HepG2 (cell line): ENCODE measurements around the gene ACSL3. TPM values are rescaled to one million over a fixed set of nuclear protein-coding genes. Genes with fewer than 3 reads are reported as not detected.

Experiments
- AGO1 ChIP-seq: fragments of 200-400 bp; formaldehyde crosslinking; IDR thresholded peaks from 2 replicates; pipeline ENCODE4 v1.6.1; 2017; ENCODE audit warnings: mild to moderate bottlenecking, low read depth, low read length, moderate library complexity; ENCODE audit not compliant: poor library complexity, severe bottlenecking
- ARNT ChIP-seq: fragments of 450-650 bp; IDR thresholded peaks from 2 replicates; pipeline ENCODE4 v1.6.1; 2017
- GFI1 ChIP-seq: sonication (generic); formaldehyde crosslinking; IDR thresholded peaks from 2 replicates; pipeline ENCODE4 v1.5.0; 2020; ENCODE audit warnings: missing genetic modification reagents, mild to moderate bottlenecking, borderline replicate concordance
- HCFC1 ChIP-seq: fragments of 150-350 bp; IDR thresholded peaks from 2 replicates; pipeline ENCODE4 v1.6.1; 2014; ENCODE audit warnings: low read depth, low read length
- HMG20A ChIP-seq: IDR thresholded peaks from 2 replicates; pipeline ENCODE4 v1.6.1; 2016; ENCODE audit warnings: borderline replicate concordance
- ISX ChIP-seq: sonication (generic); formaldehyde crosslinking; conservative IDR thresholded peaks from 2 replicates; pipeline ENCODE4 v1.5.0; 2020; ENCODE audit warnings: missing genetic modification reagents
- MAZ ChIP-seq, 2 experiments: sonication (generic) in 1 of 2; formaldehyde crosslinking in 1 of 2; IDR thresholded peaks; 2 replicates each; pipeline versions ENCODE4 v1.5.0 to v1.6.1; 2012 to 2020; ENCODE audit warnings: low read depth in 2 of 2, mild to moderate bottlenecking in 2 of 2, borderline replicate concordance in 1 of 2, improper control_type of control experiment in 1 of 2, low read length in 1 of 2, missing genetic modification reagents in 1 of 2, moderate library complexity in 1 of 2
- MIER3 ChIP-seq: IDR thresholded peaks from 2 replicates; pipeline ENCODE4 v1.6.1; 2016; ENCODE audit warnings: missing compliant biosample characterization, borderline replicate concordance
- PAF1 ChIP-seq: IDR thresholded peaks from 2 replicates; pipeline ENCODE4 v1.6.1; 2016; ENCODE audit warnings: missing genetic modification reagents, missing compliant biosample characterization
- RORA ChIP-seq: sonication (generic); formaldehyde crosslinking; IDR thresholded peaks from 2 replicates; pipeline ENCODE4 v1.5.0; 2020; ENCODE audit warnings: mild to moderate bottlenecking, missing genetic modification reagents, moderate library complexity
- SP140L ChIP-seq: sonication (generic); formaldehyde crosslinking; IDR thresholded peaks from 2 replicates; pipeline ENCODE4 v1.4.0; 2020; ENCODE audit warnings: missing genetic modification reagents, borderline replicate concordance
- ZBTB38 ChIP-seq: sonication (generic); formaldehyde crosslinking; IDR thresholded peaks from 2 replicates; pipeline ENCODE4 v1.5.1; 2020; ENCODE audit warnings: mild to moderate bottlenecking, missing genetic modification reagents
- ZNF263 ChIP-seq: sonication (generic); formaldehyde crosslinking; IDR thresholded peaks from 2 replicates; pipeline ENCODE4 v1.4.0; 2020; ENCODE audit warnings: missing genetic modification reagents
- ZNF768 ChIP-seq: sonication (generic); formaldehyde crosslinking; IDR thresholded peaks from 2 replicates; pipeline ENCODE4 v1.4.0; 2020; ENCODE audit warnings: missing genetic modification reagents
- ZNF792 ChIP-seq: IDR thresholded peaks from 2 replicates; pipeline ENCODE4 v1.6.1; 2016
- polyA plus RNA-seq, 8 experiments: library from polyadenylated mRNA; depleted of rRNA in 3 of 8; stranded (reverse) in 7 of 8; unstranded in 1 of 8; fragments of >200 nt; fragmentation: Illumina TruSeq in 4 of 8; extraction: Trizol in 4 of 8; gene quantifications; 2 replicates each; pipeline versions ENCODE4 v1.2.1 to v1.2.3, GENCODE V29; 2011 to 2016; ENCODE audit warnings: low read depth in 4 of 8, missing spikeins in 1 of 8, mixed read lengths in 1 of 8; ENCODE audit not compliant: insufficient read depth in 1 of 8
- total RNA-seq, 5 experiments: library from RNA; depleted of rRNA; stranded (reverse); fragments of >200 nt; fragmentation: Illumina TruSeq; extraction: Trizol; gene quantifications; 2 replicates each; pipeline ENCODE4 v1.2.3, GENCODE V29; 2016; ENCODE audit warnings: low read depth in 1 of 5
- TF ChIP-seq, protein P1 (sequence below): sonication (generic); formaldehyde crosslinking; IDR thresholded peaks from 2 replicates; pipeline ENCODE4 v1.5.1; 2020; ENCODE audit warnings: missing genetic modification reagents, mild to moderate bottlenecking, borderline replicate concordance
- TF ChIP-seq, protein P2 (sequence below): sonication (generic); formaldehyde crosslinking; IDR thresholded peaks from 2 replicates; pipeline ENCODE4 v1.4.0; 2020; ENCODE audit warnings: missing genetic modification reagents
- TF ChIP-seq, protein P3 (sequence below): sonication (generic); formaldehyde crosslinking; IDR thresholded peaks from 2 replicates; pipeline ENCODE4 v1.4.0; 2020; ENCODE audit warnings: missing genetic modification reagents
- TF ChIP-seq, protein P4 (sequence below): sonication (generic); formaldehyde crosslinking; IDR thresholded peaks from 2 replicates; pipeline ENCODE4 v1.4.0; 2020; ENCODE audit warnings: missing genetic modification reagents, borderline replicate concordance
- TF ChIP-seq, protein P5 (sequence below): sonication (generic); formaldehyde crosslinking; IDR thresholded peaks from 2 replicates; pipeline ENCODE4 v1.9.0; 2022; ENCODE audit warnings: low read depth, missing genetic modification reagents

ACSL3 gene
- total and polyA plus RNA-seq, 2 of the 13 experiments (the other 11 are each of a cell fraction or from before 2014, with no cell fraction given), result 305 to 365 TPM

DNA sequence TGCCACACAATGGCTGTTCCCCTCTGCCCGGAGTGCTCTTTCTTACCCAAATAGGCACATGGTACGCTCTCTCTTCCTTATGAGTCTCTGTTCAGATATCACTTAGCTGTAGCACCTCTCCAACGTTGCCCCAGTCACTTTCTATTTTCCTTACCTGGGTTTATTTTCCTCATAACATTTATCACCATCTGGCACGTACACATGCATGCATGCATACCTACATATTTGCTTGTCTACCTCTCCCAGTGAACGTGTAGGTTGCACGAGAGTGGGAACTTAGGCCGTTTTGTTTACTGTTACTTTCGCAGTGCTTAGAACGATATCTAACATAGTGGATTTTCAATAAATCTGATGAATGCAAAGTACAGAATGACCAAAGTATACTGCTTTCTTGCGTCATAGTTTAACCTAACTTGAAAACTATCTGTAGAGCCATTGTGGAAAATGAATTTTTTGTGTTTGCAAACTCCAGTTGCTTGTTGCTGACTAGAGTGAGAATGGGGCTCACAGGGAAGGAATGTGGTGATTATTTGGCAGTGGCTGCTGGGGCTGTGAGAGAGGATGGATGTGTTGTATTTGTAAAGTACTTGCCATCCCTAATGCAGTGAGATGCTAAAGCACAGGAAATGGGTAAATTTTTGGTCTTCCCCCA, 47.1 kb downstream of the ACSL3 start (continued):
- no peak for TF ChIP-seq ARNT
- TF ChIP-seq, protein P1, sequence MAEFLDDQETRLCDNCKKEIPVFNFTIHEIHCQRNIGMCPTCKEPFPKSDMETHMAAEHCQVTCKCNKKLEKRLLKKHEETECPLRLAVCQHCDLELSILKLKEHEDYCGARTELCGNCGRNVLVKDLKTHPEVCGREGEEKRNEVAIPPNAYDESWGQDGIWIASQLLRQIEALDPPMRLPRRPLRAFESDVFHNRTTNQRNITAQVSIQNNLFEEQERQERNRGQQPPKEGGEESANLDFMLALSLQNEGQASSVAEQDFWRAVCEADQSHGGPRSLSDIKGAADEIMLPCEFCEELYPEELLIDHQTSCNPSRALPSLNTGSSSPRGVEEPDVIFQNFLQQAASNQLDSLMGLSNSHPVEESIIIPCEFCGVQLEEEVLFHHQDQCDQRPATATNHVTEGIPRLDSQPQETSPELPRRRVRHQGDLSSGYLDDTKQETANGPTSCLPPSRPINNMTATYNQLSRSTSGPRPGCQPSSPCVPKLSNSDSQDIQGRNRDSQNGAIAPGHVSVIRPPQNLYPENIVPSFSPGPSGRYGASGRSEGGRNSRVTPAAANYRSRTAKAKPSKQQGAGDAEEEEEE (CRISPR knock-in tag), result no peak
- peak; percentile 31 for TF ChIP-seq MIER3
- TF ChIP-seq, protein P2, sequence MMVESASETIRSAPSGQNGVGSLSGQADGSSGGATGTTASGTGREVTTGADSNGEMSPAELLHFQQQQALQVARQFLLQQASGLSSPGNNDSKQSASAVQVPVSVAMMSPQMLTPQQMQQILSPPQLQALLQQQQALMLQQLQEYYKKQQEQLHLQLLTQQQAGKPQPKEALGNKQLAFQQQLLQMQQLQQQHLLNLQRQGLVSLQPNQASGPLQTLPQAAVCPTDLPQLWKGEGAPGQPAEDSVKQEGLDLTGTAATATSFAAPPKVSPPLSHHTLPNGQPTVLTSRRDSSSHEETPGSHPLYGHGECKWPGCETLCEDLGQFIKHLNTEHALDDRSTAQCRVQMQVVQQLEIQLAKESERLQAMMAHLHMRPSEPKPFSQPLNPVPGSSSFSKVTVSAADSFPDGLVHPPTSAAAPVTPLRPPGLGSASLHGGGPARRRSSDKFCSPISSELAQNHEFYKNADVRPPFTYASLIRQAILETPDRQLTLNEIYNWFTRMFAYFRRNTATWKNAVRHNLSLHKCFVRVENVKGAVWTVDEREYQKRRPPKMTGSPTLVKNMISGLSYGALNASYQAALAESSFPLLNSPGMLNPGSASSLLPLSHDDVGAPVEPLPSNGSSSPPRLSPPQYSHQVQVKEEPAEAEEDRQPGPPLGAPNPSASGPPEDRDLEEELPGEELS (CRISPR knock-in tag), result peak; percentile 56; the same call in 1 of the 2 replicates
- TF ChIP-seq GFI1 (CRISPR knock-in tag), result peak; percentile 92
- TF ChIP-seq SP140L (CRISPR knock-in tag), result no peak
- 0 out of 2 replicates have a peak, but pooled peaks have one; percentile 17 for TF ChIP-seq ZNF792 (CRISPR knock-in tag)
- no peak for TF ChIP-seq AGO1
- TF ChIP-seq, protein P3, sequence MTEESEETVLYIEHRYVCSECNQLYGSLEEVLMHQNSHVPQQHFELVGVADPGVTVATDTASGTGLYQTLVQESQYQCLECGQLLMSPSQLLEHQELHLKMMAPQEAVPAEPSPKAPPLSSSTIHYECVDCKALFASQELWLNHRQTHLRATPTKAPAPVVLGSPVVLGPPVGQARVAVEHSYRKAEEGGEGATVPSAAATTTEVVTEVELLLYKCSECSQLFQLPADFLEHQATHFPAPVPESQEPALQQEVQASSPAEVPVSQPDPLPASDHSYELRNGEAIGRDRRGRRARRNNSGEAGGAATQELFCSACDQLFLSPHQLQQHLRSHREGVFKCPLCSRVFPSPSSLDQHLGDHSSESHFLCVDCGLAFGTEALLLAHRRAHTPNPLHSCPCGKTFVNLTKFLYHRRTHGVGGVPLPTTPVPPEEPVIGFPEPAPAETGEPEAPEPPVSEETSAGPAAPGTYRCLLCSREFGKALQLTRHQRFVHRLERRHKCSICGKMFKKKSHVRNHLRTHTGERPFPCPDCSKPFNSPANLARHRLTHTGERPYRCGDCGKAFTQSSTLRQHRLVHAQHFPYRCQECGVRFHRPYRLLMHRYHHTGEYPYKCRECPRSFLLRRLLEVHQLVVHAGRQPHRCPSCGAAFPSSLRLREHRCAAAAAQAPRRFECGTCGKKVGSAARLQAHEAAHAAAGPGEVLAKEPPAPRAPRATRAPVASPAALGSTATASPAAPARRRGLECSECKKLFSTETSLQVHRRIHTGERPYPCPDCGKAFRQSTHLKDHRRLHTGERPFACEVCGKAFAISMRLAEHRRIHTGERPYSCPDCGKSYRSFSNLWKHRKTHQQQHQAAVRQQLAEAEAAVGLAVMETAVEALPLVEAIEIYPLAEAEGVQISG (CRISPR knock-in tag), result no peak
- no peak for TF ChIP-seq ISX (CRISPR knock-in tag)
- TF ChIP-seq MAZ (IDR thresholded peaks at IDR 0.05; ENCODE audit: borderline replicate concordance, low read depth, low read length), result no peak
- 0 out of 2 replicates have a peak, but pooled peaks have one; percentile 31 for TF ChIP-seq MAZ (CRISPR knock-in tag; IDR thresholded peaks at IDR 0.05; ENCODE audit: low read depth)
- peak; percentile 41; the same call in 1 of the 2 replicates for TF ChIP-seq HMG20A (CRISPR knock-in tag)
- peak; percentile 46; the same call in 1 of the 2 replicates for TF ChIP-seq ZBTB38
- TF ChIP-seq ZNF768 (CRISPR knock-in tag), result no peak
- TF ChIP-seq RORA (CRISPR knock-in tag), result no peak
- TF ChIP-seq, protein P4, sequence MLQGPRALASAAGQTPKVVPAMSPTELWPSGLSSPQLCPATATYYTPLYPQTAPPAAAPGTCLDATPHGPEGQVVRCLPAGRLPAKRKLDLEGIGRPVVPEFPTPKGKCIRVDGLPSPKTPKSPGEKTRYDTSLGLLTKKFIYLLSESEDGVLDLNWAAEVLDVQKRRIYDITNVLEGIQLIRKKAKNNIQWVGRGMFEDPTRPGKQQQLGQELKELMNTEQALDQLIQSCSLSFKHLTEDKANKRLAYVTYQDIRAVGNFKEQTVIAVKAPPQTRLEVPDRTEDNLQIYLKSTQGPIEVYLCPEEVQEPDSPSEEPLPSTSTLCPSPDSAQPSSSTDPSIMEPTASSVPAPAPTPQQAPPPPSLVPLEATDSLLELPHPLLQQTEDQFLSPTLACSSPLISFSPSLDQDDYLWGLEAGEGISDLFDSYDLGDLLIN (CRISPR knock-in tag), result no peak
- TF ChIP-seq ZNF263 (CRISPR knock-in tag), result no peak
- TF ChIP-seq PAF1 (CRISPR knock-in tag), result no peak
- no peak for TF ChIP-seq HCFC1
- TF ChIP-seq, protein P5, sequence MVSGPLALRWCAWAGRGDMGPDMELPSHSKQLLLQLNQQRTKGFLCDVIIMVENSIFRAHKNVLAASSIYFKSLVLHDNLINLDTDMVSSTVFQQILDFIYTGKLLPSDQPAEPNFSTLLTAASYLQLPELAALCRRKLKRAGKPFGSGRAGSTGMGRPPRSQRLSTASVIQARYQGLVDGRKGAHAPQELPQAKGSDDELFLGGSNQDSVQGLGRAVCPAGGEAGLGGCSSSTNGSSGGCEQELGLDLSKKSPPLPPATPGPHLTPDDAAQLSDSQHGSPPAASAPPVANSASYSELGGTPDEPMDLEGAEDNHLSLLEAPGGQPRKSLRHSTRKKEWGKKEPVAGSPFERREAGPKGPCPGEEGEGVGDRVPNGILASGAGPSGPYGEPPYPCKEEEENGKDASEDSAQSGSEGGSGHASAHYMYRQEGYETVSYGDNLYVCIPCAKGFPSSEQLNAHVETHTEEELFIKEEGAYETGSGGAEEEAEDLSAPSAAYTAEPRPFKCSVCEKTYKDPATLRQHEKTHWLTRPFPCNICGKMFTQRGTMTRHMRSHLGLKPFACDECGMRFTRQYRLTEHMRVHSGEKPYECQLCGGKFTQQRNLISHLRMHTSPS, result no peak
